ENCODE data around the gene EYS.

GRCh38 chr6:63945987-63946386 is 1761.0 kb downstream of the EYS start:
- TF ChIP-seq, protein P1, sequence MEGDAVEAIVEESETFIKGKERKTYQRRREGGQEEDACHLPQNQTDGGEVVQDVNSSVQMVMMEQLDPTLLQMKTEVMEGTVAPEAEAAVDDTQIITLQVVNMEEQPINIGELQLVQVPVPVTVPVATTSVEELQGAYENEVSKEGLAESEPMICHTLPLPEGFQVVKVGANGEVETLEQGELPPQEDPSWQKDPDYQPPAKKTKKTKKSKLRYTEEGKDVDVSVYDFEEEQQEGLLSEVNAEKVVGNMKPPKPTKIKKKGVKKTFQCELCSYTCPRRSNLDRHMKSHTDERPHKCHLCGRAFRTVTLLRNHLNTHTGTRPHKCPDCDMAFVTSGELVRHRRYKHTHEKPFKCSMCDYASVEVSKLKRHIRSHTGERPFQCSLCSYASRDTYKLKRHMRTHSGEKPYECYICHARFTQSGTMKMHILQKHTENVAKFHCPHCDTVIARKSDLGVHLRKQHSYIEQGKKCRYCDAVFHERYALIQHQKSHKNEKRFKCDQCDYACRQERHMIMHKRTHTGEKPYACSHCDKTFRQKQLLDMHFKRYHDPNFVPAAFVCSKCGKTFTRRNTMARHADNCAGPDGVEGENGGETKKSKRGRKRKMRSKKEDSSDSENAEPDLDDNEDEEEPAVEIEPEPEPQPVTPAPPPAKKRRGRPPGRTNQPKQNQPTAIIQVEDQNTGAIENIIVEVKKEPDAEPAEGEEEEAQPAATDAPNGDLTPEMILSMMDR (conservative IDR thresholded peaks at IDR 0.05; ENCODE audit: low read length), result no peak
- TF ChIP-seq EZH2phosphoT487 (IDR thresholded peaks at IDR 0.05; ENCODE audit: borderline replicate concordance), result no peak

Measured in Loucy (cell line).